Breast epithelium (tissue), 4 donors: ENCODE results near the gene FAP. TPM values are rescaled to one million over a fixed set of nuclear protein-coding genes. Genes with fewer than 3 reads are reported as not detected.

Experiments
- DNase-seq, 2 donors: peaks; one replicate each; pipeline ENCODE4 v3.0.0-alpha.2; 2019; ENCODE audit warnings: low spot score in 2 of 2
- H3K27ac ChIP-seq, 2 donors: fragments of 200-600 bp; sonication (generic) in 1 of 2; one replicate each; pipeline ENCODE4 v1.5.1; 2016 to 2019; ENCODE audit warnings: mild to moderate bottlenecking in 1 of 2
- H3K27me3 ChIP-seq, 2 donors: fragments of 200-600 bp; sonication (generic) in 1 of 2; one replicate each; pipeline versions ENCODE4 v1.5.1 to v1.6.0; 2017 to 2019; ENCODE audit warnings: control low read depth in 1 of 2, mild to moderate bottlenecking in 1 of 2
- H3K36me3 ChIP-seq: fragments of 200-600 bp; one replicate; pipeline ENCODE4 v1.5.1; 2019
- H3K4me1 ChIP-seq, 2 donors: fragments of 200-600 bp; sonication (generic); one replicate each; pipeline ENCODE4 v1.5.1; 2016 to 2019; ENCODE audit warnings: control low read depth in 1 of 2
- H3K4me3 ChIP-seq, 3 donors: fragments of 200-600 bp; sonication (generic); 1 replicate in 2 of 3; 2 replicates in 1 of 3; pipeline ENCODE4 v1.5.1; 2016 to 2019; ENCODE audit warnings: mild to moderate bottlenecking in 3 of 3, moderate library complexity in 2 of 3
- H3K9me3 ChIP-seq, 2 donors: fragments of 200-600 bp; sonication (generic) in 1 of 2; one replicate each; pipeline ENCODE4 v1.5.1; 2016 to 2019; ENCODE audit warnings: control low read depth in 1 of 2
- POLR2A ChIP-seq: fragments of 450-650 bp; IDR thresholded peaks from one replicate; pipeline ENCODE4 v1.6.1; 2016; ENCODE audit warnings: antibody characterized with exemption, mild to moderate bottlenecking, moderate library complexity
- POLR2AphosphoS5 ChIP-seq, 3 donors: sonication (generic); formaldehyde crosslinking; IDR thresholded peaks; one replicate each; pipeline ENCODE4 v1.6.1; 2017; ENCODE audit warnings: antibody characterized with exemption in 3 of 3
- intact Hi-C: fragments of 100-400 bp; cut with DNase I; formaldehyde crosslinking; loops from one replicate; pipeline ENCODE4 v1.15.1; 2023; ENCODE audit warnings: low total_unique reads
- total RNA-seq, 3 donors: library from RNA; depleted of rRNA; stranded (reverse); fragments of >200 nt; gene quantifications; one replicate each; pipeline ENCODE4 v1.1.0, GENCODE V29; 2016
- TF ChIP-seq, protein P1 (sequence below), 3 donors: fragments of 450-650 bp; IDR thresholded peaks; one replicate each; pipeline ENCODE4 v1.5.1; 2016 to 2017; ENCODE audit warnings: antibody characterized with exemption in 3 of 3, mild to moderate bottlenecking in 3 of 3, moderate library complexity in 3 of 3

Gene FAP
- total RNA-seq, 3 donors from 2014 or later = 14.4 to 36.0 (median 22.4) TPM

DNA sequence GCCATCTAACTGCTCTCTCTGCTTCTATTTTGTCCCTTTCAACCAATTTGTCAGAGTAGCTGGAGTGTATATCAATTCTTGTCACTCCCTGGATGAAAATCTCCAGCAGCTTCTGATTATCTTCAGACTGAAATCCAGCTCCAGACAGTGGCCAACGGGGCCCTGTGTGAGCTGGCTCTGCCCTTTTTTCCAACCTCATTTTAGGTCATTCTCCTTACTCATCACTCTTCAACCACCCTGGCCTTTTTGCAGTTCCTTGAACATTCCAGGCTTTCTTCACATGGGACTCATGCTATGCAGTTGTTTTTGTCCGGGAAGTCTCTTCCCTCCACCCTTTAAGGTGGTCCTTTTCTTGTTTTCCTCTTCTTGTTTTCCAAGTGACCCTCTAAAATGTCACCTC lies 15.4 kb upstream of the FAP start:
- Histone ChIP-seq H3K27ac (peak overlapping the region; percentile 2 to 67), H3K4me3 (no peak overlapping the region), H3K27me3 (no peaks in the 10 kb centered on the region), H3K9me3 (no peaks in the 10 kb centered on the region), H3K36me3 (no peaks in the 10 kb centered on the region), H3K4me1 (no peaks in the 10 kb centered on the region)
- DNase-seq = no peak
- TF ChIP-seq, protein P1, sequence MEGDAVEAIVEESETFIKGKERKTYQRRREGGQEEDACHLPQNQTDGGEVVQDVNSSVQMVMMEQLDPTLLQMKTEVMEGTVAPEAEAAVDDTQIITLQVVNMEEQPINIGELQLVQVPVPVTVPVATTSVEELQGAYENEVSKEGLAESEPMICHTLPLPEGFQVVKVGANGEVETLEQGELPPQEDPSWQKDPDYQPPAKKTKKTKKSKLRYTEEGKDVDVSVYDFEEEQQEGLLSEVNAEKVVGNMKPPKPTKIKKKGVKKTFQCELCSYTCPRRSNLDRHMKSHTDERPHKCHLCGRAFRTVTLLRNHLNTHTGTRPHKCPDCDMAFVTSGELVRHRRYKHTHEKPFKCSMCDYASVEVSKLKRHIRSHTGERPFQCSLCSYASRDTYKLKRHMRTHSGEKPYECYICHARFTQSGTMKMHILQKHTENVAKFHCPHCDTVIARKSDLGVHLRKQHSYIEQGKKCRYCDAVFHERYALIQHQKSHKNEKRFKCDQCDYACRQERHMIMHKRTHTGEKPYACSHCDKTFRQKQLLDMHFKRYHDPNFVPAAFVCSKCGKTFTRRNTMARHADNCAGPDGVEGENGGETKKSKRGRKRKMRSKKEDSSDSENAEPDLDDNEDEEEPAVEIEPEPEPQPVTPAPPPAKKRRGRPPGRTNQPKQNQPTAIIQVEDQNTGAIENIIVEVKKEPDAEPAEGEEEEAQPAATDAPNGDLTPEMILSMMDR (IDR thresholded peaks at IDR 0.05) = no peak
- no peak for TF ChIP-seq POLR2AphosphoS5 (IDR thresholded peaks at IDR 0.05)
- TF ChIP-seq POLR2A = no peak
- intact Hi-C loops = no loop called here

DNA sequence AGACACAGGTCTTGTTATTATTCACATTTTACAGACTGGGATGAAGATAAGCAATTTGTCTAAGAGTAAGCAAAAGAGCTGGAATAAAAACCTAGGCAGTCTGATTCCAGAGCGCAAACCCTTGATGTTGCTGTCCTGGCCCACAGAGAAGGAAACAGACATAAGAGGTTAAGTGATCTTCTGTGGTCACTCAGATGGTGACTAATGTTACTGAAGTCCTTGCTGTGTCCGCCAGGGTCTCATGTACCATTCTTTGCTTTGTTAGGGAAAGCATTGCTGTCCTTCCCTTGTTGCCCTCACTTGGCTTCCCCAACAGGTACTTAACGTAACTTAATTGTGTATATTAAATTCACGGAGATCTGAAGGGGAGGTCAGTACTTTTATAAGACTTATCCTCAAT lies 14.9 kb upstream of the FAP start:
- peak overlapping the region; percentile 2 to 67 for H3K27ac ChIP-seq
- intact Hi-C loops = no loop called here

DNA sequence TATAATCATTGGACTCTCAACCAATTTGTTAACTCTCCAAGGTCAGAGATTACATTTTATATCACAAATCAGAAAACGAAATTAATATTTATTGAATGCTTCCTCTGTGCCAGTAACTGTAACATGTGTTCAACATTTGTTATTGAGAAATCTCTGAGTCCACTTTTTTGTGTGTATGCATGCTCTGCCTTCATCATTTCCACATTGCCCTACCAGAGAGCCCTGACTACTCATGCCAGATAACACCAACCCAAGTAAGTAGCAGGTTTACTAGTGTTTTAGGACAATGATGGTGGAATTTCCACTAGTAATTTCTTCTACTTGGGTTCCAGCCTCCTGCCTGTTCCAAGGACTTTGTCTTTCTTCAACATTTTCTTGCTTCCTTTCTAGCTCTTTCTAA lies 14.2 kb upstream of the FAP start:
- no peak for DNase-seq
- TF ChIP-seq POLR2A = no peak
- TF ChIP-seq, protein P1 (IDR thresholded peaks at IDR 0.05) = no peak
- TF ChIP-seq POLR2AphosphoS5 (IDR thresholded peaks at IDR 0.05) = no peak
- Histone ChIP-seq H3K4me3 (no peak overlapping the region), H3K27ac (no peak overlapping the region), H3K27me3 (no peaks in the 10 kb centered on the region), H3K36me3 (no peaks in the 10 kb centered on the region), H3K9me3 (no peaks in the 10 kb centered on the region), H3K4me1 (no peaks in the 10 kb centered on the region)
- intact Hi-C loops = no loop called here

More for the DNA sequence above, 14.9 kb upstream of the FAP start:
- no peaks in the 10 kb centered on the region for H3K9me3 ChIP-seq
- no peak for DNase-seq
- no peaks in the 10 kb centered on the region for H3K27me3 ChIP-seq
- H3K4me1 ChIP-seq = no peaks in the 10 kb centered on the region
- no peaks in the 10 kb centered on the region for H3K36me3 ChIP-seq
- TF ChIP-seq, protein P1 (IDR thresholded peaks at IDR 0.05) = no peak
- no peak for TF ChIP-seq POLR2A
- no peak for TF ChIP-seq POLR2AphosphoS5 (IDR thresholded peaks at IDR 0.05)
- no peak overlapping the region for H3K4me3 ChIP-seq

DNA sequence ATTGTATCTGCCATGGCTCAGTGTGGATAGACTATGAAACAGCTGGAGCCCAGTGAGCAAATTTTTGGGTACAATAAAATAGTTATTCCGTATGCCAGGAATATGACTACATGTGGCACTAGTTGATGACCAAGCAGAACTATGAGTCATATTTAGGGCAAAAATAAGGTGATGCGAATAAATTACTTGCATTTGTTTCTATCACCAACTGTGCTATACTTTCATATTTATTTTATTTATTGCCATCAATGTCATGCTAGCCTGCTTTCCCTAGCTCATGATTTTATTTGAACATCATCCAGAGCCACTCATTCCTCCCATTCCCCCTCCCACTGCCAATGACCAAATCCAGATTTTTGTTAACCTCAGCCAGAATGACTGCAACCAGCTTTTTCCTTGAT lies 13.3 kb upstream of the FAP start:
- intact Hi-C loops = no loop called here
- TF ChIP-seq POLR2AphosphoS5 (IDR thresholded peaks at IDR 0.05) (no peak), POLR2A (no peak)
- TF ChIP-seq, protein P1 (IDR thresholded peaks at IDR 0.05) = no peak
- H3K27ac ChIP-seq = peak overlapping the region in 1 of 2 donors; percentile 40

DNA sequence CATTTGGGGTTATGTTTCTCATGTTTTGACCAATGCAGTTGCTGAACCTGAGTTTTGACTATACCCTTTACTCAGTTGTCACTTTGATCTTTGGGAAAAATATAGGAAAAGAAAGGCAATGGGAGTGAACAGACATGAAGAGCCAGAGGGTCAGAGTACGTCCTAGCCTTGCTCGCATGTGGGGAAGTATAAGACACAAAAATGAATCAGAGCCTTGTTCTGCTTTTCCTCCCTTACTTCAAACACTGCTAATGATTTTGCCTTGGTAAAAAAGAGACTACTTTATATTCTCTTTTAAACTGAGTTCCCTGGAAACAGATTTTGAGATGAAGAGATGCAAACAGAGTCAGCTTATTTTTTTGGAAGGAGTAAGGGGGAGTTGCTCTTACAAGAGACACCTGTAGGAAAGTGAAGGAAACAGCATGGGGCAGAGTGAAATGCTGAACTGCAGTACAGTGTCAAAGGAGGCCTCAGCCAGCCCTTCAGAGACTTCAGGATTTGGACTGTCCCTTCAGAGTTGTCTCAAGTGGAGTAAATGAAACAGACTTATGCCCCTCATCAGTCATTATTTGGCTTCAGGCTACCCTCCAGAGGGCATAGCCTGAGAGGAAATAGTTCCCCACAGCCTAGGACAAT lies 11.1 kb upstream of the FAP start:
- Histone ChIP-seq H3K27ac (no peak overlapping the region), H3K4me3 (no peak overlapping the region), H3K4me1 (no peaks in the 10 kb centered on the region), H3K9me3 (peaks cover 0 to 7% of the 10 kb centered on the region in 2 donors), H3K36me3 (no peaks in the 10 kb centered on the region), H3K27me3 (no peaks in the 10 kb centered on the region)
- intact Hi-C loops = no loop called here
- TF ChIP-seq, protein P1 (IDR thresholded peaks at IDR 0.05) = no peak
- TF ChIP-seq POLR2AphosphoS5 (IDR thresholded peaks at IDR 0.05) (no peak), POLR2A (no peak)
- DNase-seq = no peak

More for the DNA sequence above, 13.3 kb upstream of the FAP start:
- DNase-seq = no peak
- H3K27me3 ChIP-seq = no peaks in the 10 kb centered on the region
- H3K4me1 ChIP-seq = no peaks in the 10 kb centered on the region
- no peaks in the 10 kb centered on the region for H3K9me3 ChIP-seq
- H3K4me3 ChIP-seq = no peak overlapping the region
- H3K36me3 ChIP-seq = no peaks in the 10 kb centered on the region
